A549 (cell line): ENCODE results near the gene OPHN1. TPM values are rescaled to one million over a fixed set of nuclear protein-coding genes. Genes with fewer than 3 reads are reported as not detected.

Experiments used
- ATAC-seq, 2 experiments: fragments of 200-7000 bp in 1 of 2; fragments of >200 bp in 1 of 2; cut with Nextera tagmentation in 1 of 2; cut with Tn5 transposase in 1 of 2; 3 replicates each; pipeline versions ENCODE4 v1.8.0 to v1.9.1; 2018 to 2020; ENCODE audit warnings: mild to moderate bottlenecking in 1 of 2, moderate library complexity in 1 of 2
- CTCF ChIA-PET: fragments of 300-600 bp; sonication (Branson Sonifier 250); formaldehyde crosslinking; extraction: SDS; loops from one replicate; lab custom pipeline; 2021; ENCODE audit warnings: antibody characterized with exemption, inconsistent platforms; lab: Yijun Ruan, JAX
- POLR2A ChIA-PET: fragments of 350-600 bp; formaldehyde crosslinking; extraction: SDS; loops from one replicate; lab custom pipeline; 2021; ENCODE audit warnings: antibody characterized with exemption, inconsistent platforms; lab: Yijun Ruan, JAX
- DNase-seq, 2 experiments: peaks; one replicate each; pipeline versions ENCODE4 v3.0.0 to v3.0.0-alpha.2; 2011 to 2016; ENCODE audit warnings: low read depth in 1 of 2, low spot score in 1 of 2
- FAIRE-seq: peaks from 2 replicates; lab custom pipeline; 2011; peaks lifted over from hg19 to GRCh38; lab: Jason Lieb, UNC
- H3K27ac ChIP-seq, 2 experiments: fragments of >200 bp; sonication (Bioruptor Twin); formaldehyde crosslinking; 3 replicates each; pipeline ENCODE4 v1.5.1; 2016 to 2017
- H3K4me1 ChIP-seq: fragments of >200 bp; sonication (Bioruptor Twin); formaldehyde crosslinking; 3 replicates; pipeline ENCODE4 v1.6.1; 2016
- H3K4me2 ChIP-seq: fragments of >200 bp; sonication (Bioruptor Twin); formaldehyde crosslinking; 3 replicates; pipeline ENCODE4 v1.6.1; 2016
- H3K4me3 ChIP-seq: fragments of >200 bp; sonication (Bioruptor Twin); formaldehyde crosslinking; 3 replicates; pipeline ENCODE4 v1.5.1; 2016
- H3K9me3 ChIP-seq: fragments of >200 bp; sonication (Bioruptor Twin); formaldehyde crosslinking; 3 replicates; pipeline ENCODE4 v1.6.1; 2016
- ATOH8 ChIP-seq: fragments of 250-450 bp; sonication (Bioruptor Pico); IDR thresholded peaks from 2 replicates; pipeline ENCODE4 v1.5.0; 2020; ENCODE audit warnings: low read depth, mild to moderate bottlenecking, moderate library complexity
- CBX2 ChIP-seq: fragments of 200-600 bp; sonication (generic); IDR thresholded peaks from 2 replicates; pipeline ENCODE4 v1.6.1; 2016; ENCODE audit warnings: low read depth, mild to moderate bottlenecking, borderline replicate concordance
- CHD2 ChIP-seq: fragments of 150-350 bp; IDR thresholded peaks from 2 replicates; pipeline ENCODE4 v1.6.1; 2014; ENCODE audit warnings: low read length; ENCODE audit not compliant: partially characterized antibody
- E2F6 ChIP-seq: IDR thresholded peaks from 2 replicates; pipeline ENCODE4 v1.6.1; 2012; ENCODE audit warnings: low read depth, borderline replicate concordance
- EHMT2 ChIP-seq: fragments of 200-600 bp; sonication (generic); IDR thresholded peaks from 2 replicates; pipeline ENCODE4 v1.6.1; 2016; ENCODE audit warnings: antibody characterized with exemption, low read depth, mild to moderate bottlenecking, moderate library complexity
- EP300 ChIP-seq, 2 experiments: fragments of >200 bp; sonication (Bioruptor Twin); formaldehyde crosslinking; IDR thresholded peaks; 2 replicates in 1 of 2; 3 replicates in 1 of 2; pipeline ENCODE4 v1.6.1; 2016 to 2017
- ESRRA ChIP-seq: fragments of 150-350 bp; IDR thresholded peaks from 2 replicates; pipeline ENCODE4 v1.6.1; 2014; ENCODE audit warnings: mild to moderate bottlenecking, low read length, borderline replicate concordance
- FOSB ChIP-seq: fragments of 250-450 bp; sonication (Bioruptor Pico); IDR thresholded peaks from 2 replicates; pipeline ENCODE4 v1.5.0; 2020; ENCODE audit warnings: mild to moderate bottlenecking, moderate library complexity
- GATA3 ChIP-seq: IDR thresholded peaks from 2 replicates; pipeline ENCODE4 v1.6.1; 2012; ENCODE audit warnings: borderline replicate concordance
- HDAC2 ChIP-seq: fragments of 200-600 bp; sonication (generic); IDR thresholded peaks from 2 replicates; pipeline ENCODE4 v1.6.1; 2016
- HES2 ChIP-seq: fragments of >200 bp; sonication (Bioruptor Twin); formaldehyde crosslinking; IDR thresholded peaks from 2 replicates; pipeline ENCODE4 v1.6.1; 2016
- HOXA7 ChIP-seq: fragments of 250-450 bp; sonication (Bioruptor Pico); IDR thresholded peaks from 2 replicates; pipeline ENCODE4 v1.5.0; 2020; ENCODE audit warnings: mild to moderate bottlenecking, moderate library complexity
- HOXB13 ChIP-seq: fragments of 250-450 bp; sonication (Bioruptor Pico); IDR thresholded peaks from 2 replicates; pipeline ENCODE4 v1.5.0; 2020; ENCODE audit warnings: low read depth, mild to moderate bottlenecking, moderate library complexity
- JUN ChIP-seq, 2 experiments: fragments of >200 bp; sonication (Bioruptor Twin); formaldehyde crosslinking; IDR thresholded peaks; 2 replicates in 1 of 2; 3 replicates in 1 of 2; pipeline ENCODE4 v1.6.1; 2016 to 2017
- JUNB ChIP-seq: fragments of >200 bp; sonication (Bioruptor Twin); formaldehyde crosslinking; IDR thresholded peaks from 2 replicates; pipeline ENCODE4 v1.6.1; 2016
- KDM5A ChIP-seq: fragments of 200-600 bp; sonication (generic); IDR thresholded peaks from 2 replicates; pipeline ENCODE4 v1.6.1; 2016; ENCODE audit warnings: antibody characterized with exemption, mild to moderate bottlenecking
- MAFK ChIP-seq: fragments of 450-650 bp; IDR thresholded peaks from 2 replicates; pipeline ENCODE4 v1.6.1; 2014; ENCODE audit not compliant: partially characterized antibody
- MAZ ChIP-seq: fragments of 150-350 bp; IDR thresholded peaks from 2 replicates; pipeline ENCODE4 v1.6.1; 2014; ENCODE audit warnings: antibody characterized with exemption, low read depth, low read length, borderline replicate concordance
- NFE2L2 ChIP-seq: fragments of 150-350 bp; conservative IDR thresholded peaks from 2 replicates; pipeline ENCODE4 v1.6.1; 2014; ENCODE audit warnings: low read length
- NPAS2 ChIP-seq: fragments of 250-450 bp; sonication (Bioruptor Pico); IDR thresholded peaks from 2 replicates; pipeline ENCODE4 v1.8.0; 2022; ENCODE audit warnings: mild to moderate bottlenecking, moderate library complexity, borderline replicate concordance
- PHF8 ChIP-seq: fragments of 200-600 bp; sonication (generic); IDR thresholded peaks from 2 replicates; pipeline ENCODE4 v1.6.1; 2016; ENCODE audit warnings: low read depth, mild to moderate bottlenecking, antibody characterized with exemption, moderate library complexity, borderline replicate concordance
- POLR2AphosphoS2 ChIP-seq: conservative IDR thresholded peaks from 2 replicates; pipeline ENCODE4 v1.6.1; 2012; ENCODE audit warnings: low read length, improper control_type of control experiment, inconsistent platforms
- RARB ChIP-seq: fragments of 250-450 bp; sonication (Bioruptor Pico); IDR thresholded peaks from 2 replicates; pipeline ENCODE4 v1.8.0; 2021; ENCODE audit warnings: mild to moderate bottlenecking, moderate library complexity
- RCOR1 ChIP-seq: fragments of 150-350 bp; IDR thresholded peaks from 2 replicates; pipeline ENCODE4 v1.6.1; 2014; ENCODE audit warnings: antibody characterized with exemption, low read length, low read depth
- RNF2 ChIP-seq: fragments of 200-600 bp; sonication (generic); IDR thresholded peaks from 2 replicates; pipeline ENCODE4 v1.6.1; 2016; ENCODE audit warnings: low read depth, mild to moderate bottlenecking, antibody characterized with exemption, moderate library complexity, borderline replicate concordance
- SMC3 ChIP-seq: fragments of >200 bp; sonication (Bioruptor Twin); formaldehyde crosslinking; IDR thresholded peaks from 3 replicates; pipeline ENCODE4 v1.6.1; 2018; ENCODE audit warnings: inconsistent platforms
- USF2 ChIP-seq: fragments of 450-650 bp; IDR thresholded peaks from 2 replicates; pipeline ENCODE4 v1.6.1; 2014; ENCODE audit warnings: antibody characterized with exemption
- ZFP36 ChIP-seq: fragments of 450-650 bp; IDR thresholded peaks from 2 replicates; pipeline ENCODE4 v1.6.1; 2014; ENCODE audit warnings: borderline replicate concordance; ENCODE audit not compliant: partially characterized antibody
- ZNF302 ChIP-seq: fragments of 250-450 bp; sonication (Bioruptor Pico); IDR thresholded peaks from 2 replicates; pipeline ENCODE4 v1.9.0; 2021; ENCODE audit warnings: inconsistent platforms, mild to moderate bottlenecking, moderate library complexity
- WGBS: methylation state at CpG from one replicate; pipeline ENCODE4 v1.1.6; 2017; ENCODE audit errors: missing lambda C conversion rate; 5-methylcytosine and 5-hydroxymethylcytosine counted together
- polyA plus RNA-seq, 4 experiments: library from polyadenylated mRNA; depleted of rRNA in 3 of 4; stranded (reverse); fragments of >200 nt; fragmentation: RNase III in 1 of 4; extraction: RNeasy Plus Mini Kit Qiagen cat#74134 plus additional on column Dnase treatment in 1 of 4; gene quantifications; 2 replicates in 3 of 4; 3 replicates in 1 of 4; pipeline ENCODE4 v1.2.3, GENCODE V29; 2011 to 2017

OPHN1 gene
- polyA plus RNA-seq, 2 of the 4 experiments (the other 2 are of a cell fraction): 2.0 to 5.7 TPM

- H3K4me1 ChIP-seq: peaks cover 7% of the 10 kb centered on the region; the same call in 2 of the 3 replicates
- ATAC-seq: no peak
- 72% methylated on average over 3 of the region's 3 CpGs for WGBS
- H3K4me3 ChIP-seq: no peak overlapping the region
- FAIRE-seq: no peak
- TF ChIP-seq RCOR1: no peak
- no peak for TF ChIP-seq JUN (IDR thresholded peaks at IDR 0.05)
- no peak for TF ChIP-seq USF2
- no peak for TF ChIP-seq NFE2L2
- TF ChIP-seq ATOH8: no peak
- no peak for TF ChIP-seq HOXA7 (CRISPR knock-in tag)
- TF ChIP-seq HOXB13 (CRISPR knock-in tag): no peak
- no peak for TF ChIP-seq JUNB
- TF ChIP-seq RNF2: no peak
- no peak for TF ChIP-seq E2F6
- no peak for TF ChIP-seq HDAC2
- TF ChIP-seq POLR2AphosphoS2: no peak
- no peak for TF ChIP-seq PHF8
- TF ChIP-seq FOSB (CRISPR knock-in tag): no peak
- no peak for TF ChIP-seq RARB (CRISPR knock-in tag)
- ChIA-PET POLR2A (no interaction called here), CTCF (no interaction called here)
- no peaks in the 10 kb centered on the region for H3K9me3 ChIP-seq
- no peak overlapping the region for H3K4me2 ChIP-seq
- DNase-seq: no peak
- H3K27ac ChIP-seq: no peak overlapping the region
These were observed 140.8 kb downstream of the OPHN1 start for GRCh38 chrX:68292471-68292870.

GRCh38 chrX:68288127-68288526 lies 145.2 kb downstream of the OPHN1 start:
- POLR2A ChIA-PET: no interaction called here
- no peak overlapping the region for H3K4me2 ChIP-seq
- H3K9me3 ChIP-seq: no peaks in the 10 kb centered on the region
- H3K4me3 ChIP-seq: no peak overlapping the region
- no peak for TF ChIP-seq EHMT2
- no peaks in the 10 kb centered on the region for H3K4me1 ChIP-seq
- no peak for ATAC-seq
- no peak for DNase-seq
- peak; percentile 83 for FAIRE-seq
- CTCF ChIA-PET: no interaction called here
- H3K27ac ChIP-seq: no peak overlapping the region

GRCh38 chrX:68287419-68287818 lies 145.9 kb downstream of the OPHN1 start:
- H3K4me1 ChIP-seq: no peaks in the 10 kb centered on the region
- CTCF ChIA-PET: no interaction called here

GRCh38 chrX:68286980-68287379 lies 146.3 kb downstream of the OPHN1 start:
- FAIRE-seq: no peak
- Histone ChIP-seq H3K4me3 (no peak overlapping the region), H3K27ac (no peak overlapping the region), H3K4me2 (no peak overlapping the region), H3K9me3 (no peaks in the 10 kb centered on the region), H3K4me1 (no peaks in the 10 kb centered on the region)
- TF ChIP-seq HES2 (no peak), ZNF302 (CRISPR knock-in tag) (no peak), SMC3 (no peak), EP300 (IDR thresholded peaks at IDR 0.05) (no peak), JUN (IDR thresholded peaks at IDR 0.05) (no peak), MAFK (no peak), E2F6 (no peak), CHD2 (no peak)
- no peak for ATAC-seq
- no peak for DNase-seq
- POLR2A ChIA-PET: no interaction called here
- CTCF ChIA-PET: no interaction called here

More at GRCh38 chrX:68287419-68287818, 145.9 kb downstream of the OPHN1 start:
- Histone ChIP-seq H3K27ac (no peak overlapping the region), H3K4me3 (no peak overlapping the region), H3K9me3 (no peaks in the 10 kb centered on the region), H3K4me2 (no peak overlapping the region)
- 45% methylated on average over 3 of the region's 3 CpGs for WGBS
- ATAC-seq: no peak
- no peak for FAIRE-seq
- no peak for TF ChIP-seq CBX2
- no peak for TF ChIP-seq ZFP36
- no peak for TF ChIP-seq GATA3
- TF ChIP-seq KDM5A: no peak
- TF ChIP-seq RARB (CRISPR knock-in tag): no peak
- no peak for TF ChIP-seq ESRRA
- no peak for TF ChIP-seq MAZ
- TF ChIP-seq RCOR1: no peak
- no peak for TF ChIP-seq NPAS2 (CRISPR knock-in tag)
- no peak for DNase-seq
- POLR2A ChIA-PET: no interaction called here
